Measurements from ENCODE around the gene HYCC2. TPM values are rescaled to one million over a fixed set of nuclear protein-coding genes. Genes with fewer than 3 reads are reported as not detected.
A peak's percentile ranks its signal among the peaks of the same experiment; 100 is the strongest.

HYCC2 gene
- total and polyA plus RNA-seq, 2 donors (not counting 3 experiments of a cell fraction or from before 2014, with no cell fraction given): 3.0 to 21.2 TPM

- Histone ChIP-seq H3K9ac (replicated peaks; ENCODE audit: extremely low read depth, insufficient read depth, low read length) (peak overlapping the region; percentile 95), H3K27me3 (ENCODE audit: control insufficient read depth in 2 of 2, insufficient read depth in 2 of 2, low read length in 2 of 2) (no peaks in the 10 kb centered on the region), H4K20me1 (replicated peaks; ENCODE audit: control insufficient read depth, extremely low read depth, insufficient read depth, low read length) (peaks cover 3% of the 10 kb centered on the region), H3K9me1 (replicated peaks; ENCODE audit: control insufficient read depth, extremely low read depth, insufficient read depth, low read length) (no peaks in the 10 kb centered on the region), H3K4me2 (ENCODE audit: insufficient read depth, low read length) (peak overlapping the region; percentile 98), H3K4me1 (ENCODE audit: control insufficient read depth, extremely low read depth, insufficient read depth, low read length) (peaks cover 34% of the 10 kb centered on the region), H3K79me2 (ENCODE audit: control insufficient read depth, insufficient read depth, low read length) (peaks cover 72% of the 10 kb centered on the region), H3K9me3 (replicated peaks; ENCODE audit: control insufficient read depth, insufficient read depth, low read length) (no peaks in the 10 kb centered on the region), H2AFZ (ENCODE audit: low read depth, low read length) (peak overlapping the region; percentile 96), H3K4me3 (replicated peaks in 1 of 3; ENCODE audit: insufficient read depth in 1 of 3, low read depth in 1 of 3, low read length in 3 of 3) (peak overlapping the region; percentile 94 to 99 (median 94)), H3K27ac (ENCODE audit: insufficient read depth, low read depth, low read length) (peak overlapping the region; percentile 94), H3K36me3 (ENCODE audit: control insufficient read depth in 2 of 2, extremely low read depth in 1 of 2, insufficient read depth in 2 of 2, low read length in 2 of 2) (no peaks in the 10 kb centered on the region)
- POLR2A ChIA-PET: interaction anchor here (0.7 kb wide), 1 partner anchor 55 kb away, joined by 3 read pairs; no protein-coding TSS in a partner anchor
- dilution Hi-C loops (cut with MboI; ENCODE audit: extremely low pct_ligation_motif_present, low sequenced_read_pairs): no loop called here
- CTCF ChIA-PET: interaction anchor here (0.8 to 3.9 kb wide), 6 partner anchors 83 to 170 kb away, joined by 3 to 43 read pairs (median 6); partner anchors contain the start of gene CASP10
- FAIRE-seq (no peak), DNase-seq (ENCODE audit: low read depth, low spot score) (no peak)
- no peak for TF ChIP-seq EZH2 (IDR thresholded peaks at IDR 0.05; ENCODE audit: borderline replicate concordance, low read depth, low read length, severe bottlenecking)
- TF ChIP-seq POLR2AphosphoS5 (IDR thresholded peaks at IDR 0.05; ENCODE audit: insufficient read depth, low read depth, low read length): no peak
- no peak for TF ChIP-seq MYC (IDR thresholded peaks at IDR 0.05; ENCODE audit: low read depth, low read length)
- BruUV-seq (replicated peaks): no TSS peak
- intact Hi-C loops (cut with micrococcal nuclease): loop anchor here (1.0 to 5.0 kb wide), 5 partner anchors 46 to 359 kb away; partner anchors contain the start of gene ORC2
Measured at GRCh38 chr2:201070948-201071478, 458 bp downstream of the HYCC2 start.

DNA sequence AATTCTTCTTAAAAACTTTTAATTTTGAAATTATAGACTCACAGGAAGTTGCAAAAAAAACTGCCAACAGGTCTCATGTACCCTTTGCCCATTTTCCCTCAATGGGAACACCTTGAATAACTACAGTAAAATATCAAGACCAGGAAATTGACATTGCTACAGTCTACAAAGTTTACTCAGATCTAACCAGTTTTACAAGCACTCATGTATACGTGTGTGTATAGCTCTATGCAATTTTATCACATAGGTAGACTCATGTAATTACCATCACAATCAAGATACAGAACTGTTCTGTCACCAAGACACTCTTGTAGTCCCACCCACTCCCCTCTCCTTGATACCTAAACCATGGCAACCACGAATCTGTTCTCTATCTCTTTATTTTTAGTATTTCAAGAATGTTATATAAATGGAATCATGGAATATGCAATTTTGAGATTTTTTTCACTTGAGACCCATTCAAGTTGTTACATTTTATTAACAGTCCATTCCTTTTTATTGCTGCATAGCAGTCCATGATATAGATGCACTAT lies 6.6 kb downstream of the HYCC2 start:
- ChIA-PET POLR2A (no interaction called here), CTCF (interaction anchor here (1.8 kb wide), 1 partner anchor 93 kb away, joined by 5 read pairs; no protein-coding TSS in a partner anchor)
- Histone ChIP-seq H3K27me3 (ENCODE audit: control insufficient read depth in 2 of 2, insufficient read depth in 2 of 2, low read length in 2 of 2) (no peaks in the 10 kb centered on the region), H3K4me1 (ENCODE audit: control insufficient read depth, extremely low read depth, insufficient read depth, low read length) (peaks cover 16% of the 10 kb centered on the region), H3K27ac (ENCODE audit: insufficient read depth, low read depth, low read length) (no peak overlapping the region), H3K9me1 (replicated peaks; ENCODE audit: control insufficient read depth, extremely low read depth, insufficient read depth, low read length) (no peaks in the 10 kb centered on the region), H3K9me3 (replicated peaks; ENCODE audit: control insufficient read depth, insufficient read depth, low read length) (no peaks in the 10 kb centered on the region), H3K9ac (replicated peaks; ENCODE audit: extremely low read depth, insufficient read depth, low read length) (no peak overlapping the region), H3K36me3 (ENCODE audit: control insufficient read depth in 2 of 2, extremely low read depth in 1 of 2, insufficient read depth in 2 of 2, low read length in 2 of 2) (no peaks in the 10 kb centered on the region), H3K79me2 (ENCODE audit: control insufficient read depth, insufficient read depth, low read length) (peaks cover 74% of the 10 kb centered on the region), H3K4me2 (ENCODE audit: insufficient read depth, low read length) (no peak overlapping the region), H3K4me3 (replicated peaks in 1 of 3; ENCODE audit: insufficient read depth in 1 of 3, low read depth in 1 of 3, low read length in 3 of 3) (no peak overlapping the region), H2AFZ (ENCODE audit: low read depth, low read length) (no peak overlapping the region), H4K20me1 (replicated peaks; ENCODE audit: control insufficient read depth, extremely low read depth, insufficient read depth, low read length) (peaks cover 3% of the 10 kb centered on the region)
- no peak for FAIRE-seq
- dilution Hi-C loops (cut with MboI; ENCODE audit: extremely low pct_ligation_motif_present, low sequenced_read_pairs): no loop called here
- no peak for DNase-seq (ENCODE audit: low read depth, low spot score)
- intact Hi-C loops (cut with micrococcal nuclease): no loop called here
- BruUV-seq (replicated peaks): no TSS peak
- no peak for TF ChIP-seq POLR2AphosphoS5 (IDR thresholded peaks at IDR 0.05; ENCODE audit: insufficient read depth, low read depth, low read length)
- no peak for TF ChIP-seq JUN (IDR thresholded peaks at IDR 0.05; ENCODE audit: borderline replicate concordance, insufficient read depth, insufficient read length, low read depth)
- TF ChIP-seq, protein P1, sequence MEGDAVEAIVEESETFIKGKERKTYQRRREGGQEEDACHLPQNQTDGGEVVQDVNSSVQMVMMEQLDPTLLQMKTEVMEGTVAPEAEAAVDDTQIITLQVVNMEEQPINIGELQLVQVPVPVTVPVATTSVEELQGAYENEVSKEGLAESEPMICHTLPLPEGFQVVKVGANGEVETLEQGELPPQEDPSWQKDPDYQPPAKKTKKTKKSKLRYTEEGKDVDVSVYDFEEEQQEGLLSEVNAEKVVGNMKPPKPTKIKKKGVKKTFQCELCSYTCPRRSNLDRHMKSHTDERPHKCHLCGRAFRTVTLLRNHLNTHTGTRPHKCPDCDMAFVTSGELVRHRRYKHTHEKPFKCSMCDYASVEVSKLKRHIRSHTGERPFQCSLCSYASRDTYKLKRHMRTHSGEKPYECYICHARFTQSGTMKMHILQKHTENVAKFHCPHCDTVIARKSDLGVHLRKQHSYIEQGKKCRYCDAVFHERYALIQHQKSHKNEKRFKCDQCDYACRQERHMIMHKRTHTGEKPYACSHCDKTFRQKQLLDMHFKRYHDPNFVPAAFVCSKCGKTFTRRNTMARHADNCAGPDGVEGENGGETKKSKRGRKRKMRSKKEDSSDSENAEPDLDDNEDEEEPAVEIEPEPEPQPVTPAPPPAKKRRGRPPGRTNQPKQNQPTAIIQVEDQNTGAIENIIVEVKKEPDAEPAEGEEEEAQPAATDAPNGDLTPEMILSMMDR (IDR thresholded peaks at IDR 0.05; ENCODE audit: extremely low read depth in 1 of 2, insufficient read depth in 1 of 2, low read depth in 1 of 2, low read length in 2 of 2): no peak
- TF ChIP-seq, protein P2, sequence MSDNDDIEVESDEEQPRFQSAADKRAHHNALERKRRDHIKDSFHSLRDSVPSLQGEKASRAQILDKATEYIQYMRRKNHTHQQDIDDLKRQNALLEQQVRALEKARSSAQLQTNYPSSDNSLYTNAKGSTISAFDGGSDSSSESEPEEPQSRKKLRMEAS (IDR thresholded peaks at IDR 0.05; ENCODE audit: insufficient read depth, insufficient read length): no peak
- TF ChIP-seq POLR2A (IDR thresholded peaks at IDR 0.05; ENCODE audit: low read depth, low read length): no peak
- TF ChIP-seq GATA2 (IDR thresholded peaks at IDR 0.05; ENCODE audit: insufficient read depth, insufficient read length, low read depth, low read length): no peak
- TF ChIP-seq FOS (IDR thresholded peaks at IDR 0.05; ENCODE audit: borderline replicate concordance, insufficient read depth, low read length): no peak
- no peak for TF ChIP-seq MYC (IDR thresholded peaks at IDR 0.05; ENCODE audit: low read depth, low read length)
- TF ChIP-seq EZH2 (IDR thresholded peaks at IDR 0.05; ENCODE audit: borderline replicate concordance, low read depth, low read length, severe bottlenecking): no peak
